Measurements from ENCODE around the gene SCD. TPM values are rescaled to one million over a fixed set of nuclear protein-coding genes. Genes with fewer than 3 reads are reported as not detected.

The SCD gene
- total and polyA plus RNA-seq, 2 of the 13 experiments (the other 11 are each of a cell fraction or from before 2014, with no cell fraction given), result 492 to 512 TPM

- no peak for DNase-seq (ENCODE audit: low spot score)
- BruUV-seq (replicated peaks), result no TSS peak
- ChIA-PET POLR2A (interaction anchor here (1.0 kb wide), 1 partner anchor 23 kb away, joined by 3 read pairs; no protein-coding TSS in a partner anchor), CTCF (ENCODE audit: low intra/inter-chr PET ratio, low total read pairs) (no interaction called here)
- Histone ChIP-seq H3K9ac (ENCODE audit: insufficient read depth, low read depth, low read length) (no peak overlapping the region), H3K27ac (ENCODE audit: extremely low read length, insufficient read depth, low read length) (no peak overlapping the region), H3K79me2 (ENCODE audit: insufficient read depth, low read length) (no peaks in the 10 kb centered on the region), H3K4me2 (ENCODE audit: low read depth, low read length) (no peak overlapping the region), H3K36me3 (replicated peaks in 1 of 2; ENCODE audit: control insufficient read depth in 1 of 2, insufficient read depth in 2 of 2, low read length in 2 of 2) (no peaks in the 10 kb centered on the region), H2AFZ (ENCODE audit: low read length) (no peak overlapping the region), H3K9me3 (ENCODE audit: low read length) (no peaks in the 10 kb centered on the region), H4K20me1 (ENCODE audit: insufficient read depth, low read length) (no peaks in the 10 kb centered on the region), H3K4me1 (ENCODE audit: insufficient read depth, low read length) (peaks cover 40% of the 10 kb centered on the region), H3K4me3 (replicated peaks in 1 of 3; ENCODE audit: insufficient read depth in 1 of 3, low read depth in 2 of 3, low read length in 3 of 3) (no peak overlapping the region), H3K27me3 (ENCODE audit: control insufficient read depth in 1 of 2, insufficient read depth in 2 of 2, low read length in 2 of 2) (no peaks in the 10 kb centered on the region)
- 79% methylated on average over 4 of the region's 4 CpGs for WGBS (ENCODE audit: low lambda C conversion rate)
- intact Hi-C loops (cut with micrococcal nuclease; ENCODE audit: unreplicated experiment), result no loop called here
- in situ Hi-C loops (cut with HindIII; ENCODE audit: extremely low pct_ligation_motif_present, low pct_unique_long_range_greater_than_20kb), result no loop called here
- FAIRE-seq, result no peak
- TF ChIP-seq MAFF (IDR thresholded peaks at IDR 0.05; ENCODE audit: low read depth, low read length) (peak; percentile 70), MAFK (conservative IDR thresholded peaks at IDR 0.05 in 1 of 2, IDR thresholded peaks at IDR 0.05 in 1 of 2; ENCODE audit: low read length in 2 of 2) (peak; percentile 83 to 85), ZNF510 (CRISPR knock-in tag; IDR thresholded peaks at IDR 0.05; ENCODE audit: low read depth) (no peak)
- no peak for ATAC-seq
These were observed 49.6 kb downstream of the SCD start for GRCh38 chr10:100396605-100397004.

- FAIRE-seq, result no peak
- no peak for DNase-seq (ENCODE audit: low spot score)
- in situ Hi-C loops (cut with HindIII; ENCODE audit: extremely low pct_ligation_motif_present, low pct_unique_long_range_greater_than_20kb) (no loop called here), intact Hi-C loops (cut with micrococcal nuclease; ENCODE audit: unreplicated experiment) (no loop called here)
- H3K4me1 ChIP-seq (ENCODE audit: insufficient read depth, low read length), result peaks cover 8% of the 10 kb centered on the region; the same call in 1 of the 2 replicates
- no peaks in the 10 kb centered on the region for H3K79me2 ChIP-seq (ENCODE audit: insufficient read depth, low read length)
- no peak overlapping the region for H3K27ac ChIP-seq (ENCODE audit: extremely low read length, insufficient read depth, low read length)
- no peaks in the 10 kb centered on the region for H3K9me3 ChIP-seq (ENCODE audit: low read length)
- H4K20me1 ChIP-seq (ENCODE audit: insufficient read depth, low read length), result no peaks in the 10 kb centered on the region
- H3K4me2 ChIP-seq (ENCODE audit: low read depth, low read length), result no peak overlapping the region
- no peak for ATAC-seq
- 26% methylated on average over 4 of the region's 4 CpGs for WGBS (ENCODE audit: low lambda C conversion rate)
- H3K4me3 ChIP-seq (replicated peaks in 1 of 3; ENCODE audit: insufficient read depth in 1 of 3, low read depth in 2 of 3, low read length in 3 of 3), result no peak overlapping the region
- no peaks in the 10 kb centered on the region for H3K36me3 ChIP-seq (replicated peaks in 1 of 2; ENCODE audit: control insufficient read depth in 1 of 2, insufficient read depth in 2 of 2, low read length in 2 of 2)
- no peak for TF ChIP-seq ZBTB33 (CRISPR knock-in tag; IDR thresholded peaks at IDR 0.05)
- no peak for TF ChIP-seq ATRX (CRISPR knock-in tag; IDR thresholded peaks at IDR 0.05; ENCODE audit: borderline replicate concordance)
- TF ChIP-seq RBM39 (IDR thresholded peaks at IDR 0.05; ENCODE audit: low read depth, low read length, poor library complexity, severe bottlenecking), result no peak
- TF ChIP-seq CSRNP2 (CRISPR knock-in tag; conservative IDR thresholded peaks at IDR 0.05; ENCODE audit: low read depth), result no peak
- TF ChIP-seq JUNB (CRISPR knock-in tag; IDR thresholded peaks at IDR 0.05; ENCODE audit: borderline replicate concordance), result no peak
- TF ChIP-seq ZNF629 (CRISPR knock-in tag; conservative IDR thresholded peaks at IDR 0.05), result no peak
- no peak for TF ChIP-seq PRPF4 (IDR thresholded peaks at IDR 0.05; ENCODE audit: low read depth, low read length, poor library complexity, severe bottlenecking)
- CTCF ChIA-PET (ENCODE audit: low intra/inter-chr PET ratio, low total read pairs), result no interaction called here
- POLR2A ChIA-PET, result interaction anchor here (1.3 kb wide), 2 partner anchors 29 to 61 kb away, joined by 3 to 4 read pairs; no protein-coding TSS in a partner anchor
- BruUV-seq (replicated peaks), result no TSS peak
- no peak overlapping the region for H2AFZ ChIP-seq (ENCODE audit: low read length)
- H3K9ac ChIP-seq (ENCODE audit: insufficient read depth, low read depth, low read length), result no peak overlapping the region
- H3K27me3 ChIP-seq (ENCODE audit: control insufficient read depth in 1 of 2, insufficient read depth in 2 of 2, low read length in 2 of 2), result no peaks in the 10 kb centered on the region
These were observed 54.7 kb downstream of the SCD start for GRCh38 chr10:100401631-100402328.
